Measurements from ENCODE around the gene BCR. TPM values are rescaled to one million over a fixed set of nuclear protein-coding genes. Genes with fewer than 3 reads are reported as not detected.

The BCR gene
- polyA plus RNA-seq, 1 donor from 2014 or later, result 57.5 TPM

- Histone ChIP-seq H3K36me3 (ENCODE audit: insufficient read depth, low read length) (no peaks in the 10 kb centered on the region), H3K27ac (ENCODE audit: low read length) (no peak overlapping the region)
Observed at GRCh38 chr22:23266780-23267179, 86.5 kb downstream of the BCR start.

GRCh38 chr22:23267226-23268043, 87.1 kb downstream of the BCR start:
- H3F3A ChIP-seq (ENCODE audit: insufficient read depth, low read length, poor library complexity, severe bottlenecking), result no peaks in the 10 kb centered on the region
- H4K20me1 ChIP-seq (ENCODE audit: insufficient read depth), result no peaks in the 10 kb centered on the region
- H3K27me3 ChIP-seq (ENCODE audit: insufficient read depth, low read depth, low read length), result no peaks in the 10 kb centered on the region
- H3K27ac ChIP-seq (ENCODE audit: low read length), result no peak overlapping the region
- no peaks in the 10 kb centered on the region for H3K9me2 ChIP-seq (ENCODE audit: insufficient read depth, low read length)
- H2AFZ ChIP-seq (ENCODE audit: low read depth, low read length), result no peak overlapping the region
- no peaks in the 10 kb centered on the region for H3K36me3 ChIP-seq (ENCODE audit: insufficient read depth, low read length)
- no peak overlapping the region for H3K4me2 ChIP-seq (ENCODE audit: low read length)
- no peak overlapping the region for H3K4me3 ChIP-seq (ENCODE audit: low read length)
- H3K79me2 ChIP-seq (replicated peaks; ENCODE audit: insufficient read depth, low read length), result no peaks in the 10 kb centered on the region
- no peak overlapping the region for H3K9ac ChIP-seq (ENCODE audit: low read length)
- H3K9me3 ChIP-seq (ENCODE audit: low read length), result no peaks in the 10 kb centered on the region
- no peak for TF ChIP-seq EP300 (conservative IDR thresholded peaks at IDR 0.05; ENCODE audit: poor library complexity, severe bottlenecking)
- TF ChIP-seq MXI1 (conservative IDR thresholded peaks at IDR 0.05; ENCODE audit: poor library complexity, severe bottlenecking), result no peak
- no peak for TF ChIP-seq POLR2AphosphoS5 (IDR thresholded peaks at IDR 0.05)
- TF ChIP-seq TAF1 (IDR thresholded peaks at IDR 0.05; ENCODE audit: low read depth), result no peak
- no peak for TF ChIP-seq CTCF (IDR thresholded peaks at IDR 0.05; ENCODE audit: poor library complexity, severe bottlenecking)
- no peak for TF ChIP-seq EZH2 (IDR thresholded peaks at IDR 0.05; ENCODE audit: borderline replicate concordance, insufficient read depth, low read length, poor library complexity, severe bottlenecking)

More at GRCh38 chr22:23266780-23267179, 86.5 kb downstream of the BCR start:
- no peaks in the 10 kb centered on the region for H3F3A ChIP-seq (ENCODE audit: insufficient read depth, low read length, poor library complexity, severe bottlenecking)
- no peaks in the 10 kb centered on the region for H3K9me2 ChIP-seq (ENCODE audit: insufficient read depth, low read length)
- no peaks in the 10 kb centered on the region for H3K79me2 ChIP-seq (replicated peaks; ENCODE audit: insufficient read depth, low read length)
- no peak overlapping the region for H3K4me3 ChIP-seq (ENCODE audit: low read length)
- TF ChIP-seq REST (IDR thresholded peaks at IDR 0.05; ENCODE audit: borderline replicate concordance) (no peak), POLR2AphosphoS5 (IDR thresholded peaks at IDR 0.05) (no peak), EZH2 (IDR thresholded peaks at IDR 0.05; ENCODE audit: borderline replicate concordance, insufficient read depth, low read length, poor library complexity, severe bottlenecking) (no peak), RAD21 (conservative IDR thresholded peaks at IDR 0.05) (no peak), TAF1 (IDR thresholded peaks at IDR 0.05; ENCODE audit: low read depth) (no peak), SMC3 (conservative IDR thresholded peaks at IDR 0.05; ENCODE audit: poor library complexity) (no peak), EP300 (conservative IDR thresholded peaks at IDR 0.05; ENCODE audit: poor library complexity, severe bottlenecking) (no peak), CTCF (IDR thresholded peaks at IDR 0.05; ENCODE audit: poor library complexity, severe bottlenecking) (no peak)
- no peaks in the 10 kb centered on the region for H4K20me1 ChIP-seq (ENCODE audit: insufficient read depth)
- no peak overlapping the region for H3K4me2 ChIP-seq (ENCODE audit: low read length)
- H2AFZ ChIP-seq (ENCODE audit: low read depth, low read length), result no peak overlapping the region
- no peaks in the 10 kb centered on the region for H3K27me3 ChIP-seq (ENCODE audit: insufficient read depth, low read depth, low read length)
- no peaks in the 10 kb centered on the region for H3K9me3 ChIP-seq (ENCODE audit: low read length)
- H3K9ac ChIP-seq (ENCODE audit: low read length), result no peak overlapping the region
